ENCODE measurements around the gene DNAJC16. TPM values are rescaled to one million over a fixed set of nuclear protein-coding genes. Genes with fewer than 3 reads are reported as not detected.

Gene DNAJC16
- total and polyA plus RNA-seq, 9 of the 15 experiments (the other 6 are each of a cell fraction or from before 2014, with no cell fraction given) = 6.9 to 16.8 (median 12.8) TPM

DNA sequence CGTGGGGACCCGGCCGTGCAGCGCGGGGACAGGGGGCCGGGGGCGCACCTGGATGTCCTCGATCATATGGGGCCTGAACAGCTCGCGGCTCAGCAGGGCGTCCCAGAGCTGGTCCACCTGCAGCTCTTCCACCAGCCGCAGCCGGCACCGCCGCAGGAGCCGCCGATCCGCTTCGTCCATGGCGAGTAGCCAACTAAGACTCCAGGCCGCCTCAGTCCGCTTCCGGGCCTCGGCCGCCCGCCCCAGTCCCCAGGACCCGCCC, 2.7 kb upstream of the DNAJC16 start, which contains the start of gene CASP9 (continued):
- TF ChIP-seq, protein P1, sequence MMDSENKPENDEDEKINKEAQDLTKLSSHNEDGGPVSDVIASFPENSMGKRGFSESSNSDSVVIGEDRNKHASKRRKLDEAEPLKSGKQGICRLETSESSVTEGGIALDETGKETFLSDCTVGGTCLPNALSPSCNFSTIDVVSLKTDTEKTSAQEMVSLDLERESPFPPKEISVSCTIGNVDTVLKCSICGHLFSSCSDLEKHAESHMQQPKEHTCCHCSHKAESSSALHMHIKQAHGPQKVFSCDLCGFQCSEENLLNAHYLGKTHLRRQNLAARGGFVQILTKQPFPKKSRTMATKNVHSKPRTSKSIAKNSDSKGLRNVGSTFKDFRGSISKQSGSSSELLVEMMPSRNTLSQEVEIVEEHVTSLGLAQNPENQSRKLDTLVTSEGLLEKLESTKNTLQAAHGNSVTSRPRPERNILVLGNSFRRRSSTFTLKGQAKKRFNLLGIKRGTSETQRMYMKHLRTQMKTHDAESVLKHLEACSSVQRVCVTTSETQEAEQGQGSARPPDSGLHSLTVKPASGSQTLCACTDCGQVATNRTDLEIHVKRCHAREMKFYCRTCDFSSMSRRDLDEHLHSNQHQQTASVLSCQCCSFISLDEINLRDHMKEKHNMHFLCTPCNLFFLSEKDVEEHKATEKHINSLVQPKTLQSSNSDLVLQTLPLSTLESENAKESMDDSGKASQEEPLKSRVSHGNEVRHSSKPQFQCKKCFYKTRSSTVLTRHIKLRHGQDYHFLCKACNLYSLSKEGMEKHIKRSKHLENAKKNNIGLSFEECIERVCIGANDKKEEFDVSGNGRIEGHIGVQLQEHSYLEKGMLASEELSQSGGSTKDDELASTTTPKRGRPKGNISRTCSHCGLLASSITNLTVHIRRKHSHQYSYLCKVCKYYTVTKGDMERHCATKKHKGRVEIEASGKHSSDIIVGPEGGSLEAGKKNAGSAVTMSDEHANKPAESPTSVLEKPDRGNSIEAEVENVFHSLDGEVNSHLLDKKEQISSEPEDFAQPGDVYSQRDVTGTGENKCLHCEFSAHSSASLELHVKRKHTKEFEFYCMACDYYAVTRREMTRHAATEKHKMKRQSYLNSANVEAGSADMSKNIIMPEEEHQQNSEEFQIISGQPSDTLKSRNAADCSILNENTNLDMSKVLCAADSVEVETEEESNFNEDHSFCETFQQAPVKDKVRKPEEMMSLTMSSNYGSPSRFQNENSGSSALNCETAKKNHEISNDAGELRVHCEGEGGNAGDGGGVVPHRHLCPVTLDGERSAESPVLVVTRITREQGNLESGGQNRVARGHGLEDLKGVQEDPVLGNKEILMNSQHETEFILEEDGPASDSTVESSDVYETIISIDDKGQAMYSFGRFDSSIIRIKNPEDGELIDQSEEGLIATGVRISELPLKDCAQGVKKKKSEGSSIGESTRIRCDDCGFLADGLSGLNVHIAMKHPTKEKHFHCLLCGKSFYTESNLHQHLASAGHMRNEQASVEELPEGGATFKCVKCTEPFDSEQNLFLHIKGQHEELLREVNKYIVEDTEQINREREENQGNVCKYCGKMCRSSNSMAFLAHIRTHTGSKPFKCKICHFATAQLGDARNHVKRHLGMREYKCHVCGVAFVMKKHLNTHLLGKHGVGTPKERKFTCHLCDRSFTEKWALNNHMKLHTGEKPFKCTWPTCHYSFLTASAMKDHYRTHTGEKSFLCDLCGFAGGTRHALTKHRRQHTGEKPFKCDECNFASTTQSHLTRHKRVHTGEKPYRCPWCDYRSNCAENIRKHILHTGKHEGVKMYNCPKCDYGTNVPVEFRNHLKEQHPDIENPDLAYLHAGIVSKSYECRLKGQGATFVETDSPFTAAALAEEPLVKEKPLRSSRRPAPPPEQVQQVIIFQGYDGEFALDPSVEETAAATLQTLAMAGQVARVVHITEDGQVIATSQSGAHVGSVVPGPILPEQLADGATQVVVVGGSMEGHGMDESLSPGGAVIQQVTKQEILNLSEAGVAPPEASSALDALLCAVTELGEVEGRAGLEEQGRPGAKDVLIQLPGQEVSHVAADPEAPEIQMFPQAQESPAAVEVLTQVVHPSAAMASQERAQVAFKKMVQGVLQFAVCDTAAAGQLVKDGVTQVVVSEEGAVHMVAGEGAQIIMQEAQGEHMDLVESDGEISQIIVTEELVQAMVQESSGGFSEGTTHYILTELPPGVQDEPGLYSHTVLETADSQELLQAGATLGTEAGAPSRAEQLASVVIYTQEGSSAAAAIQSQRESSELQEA (IDR thresholded peaks at IDR 0.05; ENCODE audit: low read depth) = no peak
- TF ChIP-seq NFYB (IDR thresholded peaks at IDR 0.05; ENCODE audit: extremely low read depth, insufficient read length) (no peak), ZNF212 (CRISPR knock-in tag; IDR thresholded peaks at IDR 0.05) (no peak), WHSC1 (IDR thresholded peaks at IDR 0.05; ENCODE audit: low read length) (no peak), STAT5A (IDR thresholded peaks at IDR 0.05; ENCODE audit: borderline replicate concordance, low read length) (no peak), CLOCK (CRISPR knock-in tag; IDR thresholded peaks at IDR 0.05; ENCODE audit: borderline replicate concordance) (no peak), RBM15 (IDR thresholded peaks at IDR 0.05; ENCODE audit: insufficient read depth, low read length) (no peak), MYNN (IDR thresholded peaks at IDR 0.05) (no peak), MYNN (CRISPR knock-in tag; IDR thresholded peaks at IDR 0.05) (no peak), LCOR (CRISPR knock-in tag; IDR thresholded peaks at IDR 0.05) (no peak), SMAD1 (IDR thresholded peaks at IDR 0.05; ENCODE audit: low read depth, low read length, partially characterized antibody) (peak; percentile 35), ETV5 (CRISPR knock-in tag; IDR thresholded peaks at IDR 0.05; ENCODE audit: low read depth) (peak; percentile 37; the same call in 1 of the 2 replicates), FIP1L1 (IDR thresholded peaks at IDR 0.05; ENCODE audit: low read depth, low read length, poor library complexity, severe bottlenecking) (no peak)
- TF ChIP-seq, protein P2, sequence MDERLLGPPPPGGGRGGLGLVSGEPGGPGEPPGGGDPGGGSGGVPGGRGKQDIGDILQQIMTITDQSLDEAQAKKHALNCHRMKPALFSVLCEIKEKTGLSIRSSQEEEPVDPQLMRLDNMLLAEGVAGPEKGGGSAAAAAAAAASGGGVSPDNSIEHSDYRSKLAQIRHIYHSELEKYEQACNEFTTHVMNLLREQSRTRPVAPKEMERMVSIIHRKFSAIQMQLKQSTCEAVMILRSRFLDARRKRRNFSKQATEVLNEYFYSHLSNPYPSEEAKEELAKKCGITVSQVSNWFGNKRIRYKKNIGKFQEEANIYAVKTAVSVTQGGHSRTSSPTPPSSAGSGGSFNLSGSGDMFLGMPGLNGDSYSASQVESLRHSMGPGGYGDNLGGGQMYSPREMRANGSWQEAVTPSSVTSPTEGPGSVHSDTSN (CRISPR knock-in tag; IDR thresholded peaks at IDR 0.05; ENCODE audit: low read depth) = no peak
- TF ChIP-seq, protein P2 (tag; conservative IDR thresholded peaks at IDR 0.05; ENCODE audit: low read depth) = no peak

Data from K562 (cell line).